Heart right ventricle (tissue), 16 donors: Measurements from ENCODE around the gene CARD19. TPM values are rescaled to one million over a fixed set of nuclear protein-coding genes. Genes with fewer than 3 reads are reported as not detected.

Experiments
- ATAC-seq, 8 donors: fragments of 200-7000 bp; cut with Tn5 transposase; one replicate each; pipeline ENCODE4 v1.9.1; 2020; ENCODE audit warnings: mild to moderate bottlenecking in 8 of 8, moderate library complexity in 8 of 8, moderate number of reproducible peaks in 1 of 8
- DNase-seq, 2 donors: peaks; one replicate each; pipeline ENCODE4 v3.0.0-alpha.2; 2020
- H3K27ac ChIP-seq, 10 donors: fragments of 200-600 bp; sonication (generic) in 2 of 10; one replicate each; pipeline versions ENCODE4 v1.5.0 to v1.8.0; 2020 to 2022; ENCODE audit warnings: mild to moderate bottlenecking in 3 of 10
- H3K27me3 ChIP-seq, 7 donors: fragments of 200-600 bp; one replicate each; pipeline ENCODE4 v1.8.0; 2021 to 2022; ENCODE audit warnings: mild to moderate bottlenecking in 2 of 7
- H3K36me3 ChIP-seq, 9 donors: fragments of 200-600 bp; sonication (generic) in 1 of 9; one replicate each; pipeline versions ENCODE4 v1.5.0 to v1.8.0; 2020 to 2022; ENCODE audit warnings: mild to moderate bottlenecking in 2 of 9
- H3K4me1 ChIP-seq, 9 donors: fragments of 200-600 bp; sonication (generic) in 1 of 9; one replicate each; pipeline versions ENCODE4 v1.5.0 to v1.8.0; 2020 to 2022; ENCODE audit warnings: mild to moderate bottlenecking in 4 of 9
- H3K4me3 ChIP-seq, 10 donors: fragments of 200-600 bp; sonication (generic) in 2 of 10; one replicate each; pipeline versions ENCODE4 v1.5.0 to v1.8.0; 2020 to 2022; ENCODE audit warnings: mild to moderate bottlenecking in 7 of 10, moderate library complexity in 2 of 10
- H3K9me3 ChIP-seq, 11 donors: fragments of 200-600 bp in 10 of 11; sonication (generic) in 2 of 11; one replicate each; pipeline versions ENCODE4 v1.5.0 to v1.8.0; 2013 to 2022; ENCODE audit warnings: mild to moderate bottlenecking in 2 of 11, control low read depth in 1 of 11, moderate library complexity in 1 of 11
- WGBS, 2 donors: extraction: QIAGEN DNeasy Blood & Tissue Kit; methylation state at CpG; one replicate each; pipeline ENCODE4 v1.1.7; 2013; ENCODE audit warnings: inconsistent platforms in 1 of 2; 5-methylcytosine and 5-hydroxymethylcytosine counted together
- intact Hi-C, 10 donors: fragments of 100-400 bp; cut with DNase I; formaldehyde crosslinking; loops; one replicate each; pipeline versions ENCODE4 v1.11.1 to v1.14.2; 2022
- polyA plus RNA-seq, 2 donors: library from polyadenylated mRNA; stranded (reverse); fragments of 200-250 nt; gene quantifications; one replicate each; pipeline ENCODE4 v1.2.3, GENCODE V29; 2013
- total RNA-seq, 10 donors: library from RNA; stranded (reverse); fragmentation: NEBNext Ultra II Directional in 3 of 10; extraction: Animal tissue kit (Norgen Biotek cat#: 25700) in 3 of 10; gene quantifications; one replicate each; pipeline versions ENCODE4 v1.2.1 to v1.2.4, GENCODE V29; 2021 to 2023
- TF ChIP-seq, protein P1 (sequence below), 9 donors: fragments of 200-600 bp; sonication (generic) in 2 of 9; IDR thresholded peaks; one replicate each; pipeline versions ENCODE4 v1.5.0 to v1.8.0; 2021 to 2022; ENCODE audit warnings: antibody characterized with exemption in 9 of 9, mild to moderate bottlenecking in 5 of 9, moderate library complexity in 1 of 9
- donor health status: Arrhythmogenic right ventricular cardiomyopathy.
- donor health status: ischemic (EF 13 %, LVEDD 7.1; RV severe dilation, severe dysfunction).
- donor health status: healthy with polysubstance abuse.
- donor health status: DM: no; HTN: yes; CAD: no.
- donor health status: DM: no; HTN: no; CAD: no.
- donor health status: ischemic (EF 25% LVEDD 6.9; RV normal size, moderate dysfunction).
- donor health status: ischemic (EF 25% LVEDD 5.7; RV mildly dilated, moderate dysfunction).
- donor health status: healthy.
- donor health status: DM: yes; HTN: yes; CAD: no.
- donor health status: Ischemic cardiomyopathy.
- donor health status: ischemic (EF 35%, LVEDD 5.7; RV mildly dilated, moderate dysfunction).
- donor health status: nonischemic (EF 11% LVEDD 7.7; RV severe dilation, severe dysfunction).
- donor health status: DM: yes; HTN: yes; CAD: no.
- donor health status: PGD.
- donor health status: ischemic (EF 29% LVEDD 5.4; RV normal size, mild dysfunction).
- donor health status: nonischemic (EF 23%, LVEDD 6.1; RV moderate dilation, normal function).

CARD19 gene
- total and polyA plus RNA-seq, 12 donors, result 22.3 to 47.3 (median 26.1) TPM

DNA sequence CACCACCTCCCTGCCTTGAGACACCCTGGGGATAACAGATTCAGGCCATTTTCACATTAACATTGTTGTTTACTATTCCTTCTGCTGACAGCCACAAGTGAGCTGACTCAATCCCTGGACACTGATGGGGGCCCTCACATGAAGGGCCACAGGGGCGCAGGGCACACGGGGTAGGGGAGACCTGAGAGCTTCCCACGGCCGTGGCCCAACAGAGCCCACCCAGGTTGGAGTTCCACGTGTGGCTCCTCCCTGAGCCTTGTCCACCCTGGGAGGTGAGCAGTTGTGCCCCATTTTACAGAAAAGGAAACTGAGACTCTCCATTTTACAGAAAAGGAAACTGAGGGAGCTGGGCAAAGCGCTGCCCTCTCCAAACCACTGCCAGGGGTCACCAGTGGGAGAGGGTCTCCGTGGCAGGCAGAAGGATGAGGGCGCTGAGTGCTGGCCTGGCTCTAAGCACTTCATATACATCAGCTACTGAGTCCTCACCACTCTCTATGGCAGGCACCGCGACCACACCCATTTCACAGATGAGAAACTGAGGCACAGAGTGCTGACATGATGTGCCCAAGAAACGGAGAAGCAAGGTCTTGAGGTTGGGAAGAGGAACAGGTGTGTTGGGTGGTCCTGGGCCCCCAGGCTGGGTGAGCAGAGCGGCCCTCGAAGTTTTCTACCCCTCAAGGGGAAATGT is 35.7 kb downstream of the CARD19 start:
- Histone ChIP-seq H3K4me1 (peaks cover 40 to 83% (median 75%) of the 10 kb centered on the region in 9 donors), H3K4me3 (peak overlapping the region in 7 of 10 donors; percentile 24 to 97 (median 74)), H3K27me3 (no peaks in the 10 kb centered on the region), H3K27ac (peak overlapping the region in 9 of 10 donors; percentile 49 to 99 (median 94)), H3K9me3 (no peaks in the 10 kb centered on the region), H3K36me3 (peaks cover 0 to 15% (median 0%) of the 10 kb centered on the region in 9 donors)
- DNase-seq, result no peak
- WGBS, 2 donors, result 91 to 94% methylated on average over 13 of the region's 13 CpGs
- intact Hi-C loops, result loop anchor here in 2 of 10 donors (10.0 kb wide), 1 partner anchor 323 kb away; the partner anchor contains the start of genes FAM120A (in 2 of the 2) and FAM120AOS (in 2 of the 2)
- ATAC-seq, result no peak
- TF ChIP-seq, protein P1, sequence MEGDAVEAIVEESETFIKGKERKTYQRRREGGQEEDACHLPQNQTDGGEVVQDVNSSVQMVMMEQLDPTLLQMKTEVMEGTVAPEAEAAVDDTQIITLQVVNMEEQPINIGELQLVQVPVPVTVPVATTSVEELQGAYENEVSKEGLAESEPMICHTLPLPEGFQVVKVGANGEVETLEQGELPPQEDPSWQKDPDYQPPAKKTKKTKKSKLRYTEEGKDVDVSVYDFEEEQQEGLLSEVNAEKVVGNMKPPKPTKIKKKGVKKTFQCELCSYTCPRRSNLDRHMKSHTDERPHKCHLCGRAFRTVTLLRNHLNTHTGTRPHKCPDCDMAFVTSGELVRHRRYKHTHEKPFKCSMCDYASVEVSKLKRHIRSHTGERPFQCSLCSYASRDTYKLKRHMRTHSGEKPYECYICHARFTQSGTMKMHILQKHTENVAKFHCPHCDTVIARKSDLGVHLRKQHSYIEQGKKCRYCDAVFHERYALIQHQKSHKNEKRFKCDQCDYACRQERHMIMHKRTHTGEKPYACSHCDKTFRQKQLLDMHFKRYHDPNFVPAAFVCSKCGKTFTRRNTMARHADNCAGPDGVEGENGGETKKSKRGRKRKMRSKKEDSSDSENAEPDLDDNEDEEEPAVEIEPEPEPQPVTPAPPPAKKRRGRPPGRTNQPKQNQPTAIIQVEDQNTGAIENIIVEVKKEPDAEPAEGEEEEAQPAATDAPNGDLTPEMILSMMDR (IDR thresholded peaks at IDR 0.05), result no peak

DNA sequence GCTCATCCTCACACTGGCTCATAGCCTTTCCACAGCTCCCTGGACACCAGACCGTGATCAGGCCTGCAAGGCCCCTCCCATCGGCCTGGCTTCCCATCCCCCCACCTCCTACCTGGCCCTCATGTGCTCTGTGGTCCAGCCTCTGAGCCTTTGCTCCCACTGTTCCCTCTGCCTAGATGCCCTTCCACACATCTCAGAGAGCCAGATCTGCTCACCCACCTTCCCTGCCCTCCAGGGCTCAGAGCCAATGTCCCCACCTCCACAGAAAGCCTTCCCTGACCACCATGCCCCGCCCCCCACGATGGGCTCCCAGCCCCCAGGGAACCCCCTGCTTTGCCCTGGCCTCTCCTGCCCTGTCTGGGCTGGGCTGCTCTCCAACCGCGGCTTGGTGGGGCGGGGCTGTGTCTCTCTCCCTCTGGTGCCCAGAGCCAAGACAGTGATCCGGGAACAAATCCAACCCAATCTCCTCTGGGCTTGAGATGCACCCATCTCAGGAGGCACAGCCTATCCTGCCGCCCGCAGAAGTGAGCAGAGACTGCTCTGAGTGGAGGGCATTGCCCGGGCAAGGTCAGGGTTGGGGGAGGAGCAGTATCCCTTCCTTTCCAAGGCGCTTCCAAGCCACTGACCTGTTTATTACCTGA is 36.4 kb downstream of the CARD19 start:
- Histone ChIP-seq H3K27ac (peak overlapping the region; percentile 74 to 99 (median 94)), H3K27me3 (no peaks in the 10 kb centered on the region), H3K36me3 (peaks cover 0 to 15% (median 0%) of the 10 kb centered on the region in 9 donors), H3K4me3 (peak overlapping the region in 9 of 10 donors; percentile 57 to 97 (median 76)), H3K4me1 (peaks cover 34 to 77% (median 68%) of the 10 kb centered on the region in 9 donors), H3K9me3 (no peaks in the 10 kb centered on the region)
- WGBS, 2 donors, result 35 to 42% methylated on average over 12 of the region's 12 CpGs
- TF ChIP-seq, protein P1 (IDR thresholded peaks at IDR 0.05), result no peak
- ATAC-seq (peak in 7 of 8 donors; percentile 13 to 61 (median 42)), DNase-seq (peak; percentile 74 to 76)
- intact Hi-C loops, result loop anchor here in 2 of 10 donors (10.0 kb wide), 1 partner anchor 322 kb away; the partner anchor contains the start of genes FAM120A (in 2 of the 2) and FAM120AOS (in 2 of the 2)

DNA sequence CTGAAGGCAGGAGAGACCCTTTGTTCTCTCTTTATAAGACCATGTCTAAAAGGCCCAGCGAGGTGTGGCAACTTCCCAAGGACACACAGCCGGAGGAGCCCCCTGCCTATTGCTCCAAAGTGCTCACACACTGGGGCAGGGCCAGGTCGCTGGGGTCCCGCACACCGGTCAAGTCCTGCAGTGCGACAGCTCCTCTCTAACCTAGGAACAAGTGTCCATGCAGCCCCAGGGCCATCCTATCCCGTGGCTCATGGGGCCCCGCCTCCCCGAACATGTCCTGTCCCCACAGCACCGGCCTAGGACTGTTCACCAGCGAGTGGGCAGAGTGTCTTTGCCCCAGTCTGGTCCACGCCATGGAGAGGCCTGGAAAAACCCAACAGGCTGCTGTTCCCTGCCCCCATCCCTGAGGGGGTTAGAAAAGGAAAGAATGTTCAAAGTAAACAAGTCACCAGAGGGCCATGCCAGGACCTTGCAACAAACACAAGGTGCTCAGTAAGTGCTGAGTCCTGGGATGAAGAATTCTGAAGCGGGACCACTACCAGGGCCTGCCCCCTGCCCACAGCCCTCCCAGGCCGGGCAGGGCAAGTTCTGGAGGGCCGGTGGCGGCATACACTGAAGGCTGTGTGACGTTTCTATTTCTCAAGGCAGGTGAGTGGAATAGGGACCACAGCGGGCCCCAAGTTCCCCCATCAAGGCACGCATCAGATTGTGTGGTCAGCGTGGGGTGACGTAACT is 37.1 kb downstream of the CARD19 start:
- H3K27ac ChIP-seq, result peak overlapping the region; percentile 74 to 99 (median 94)
- H3K4me3 ChIP-seq, result peak overlapping the region; percentile 57 to 97 (median 81)
- WGBS, 2 donors, result 28 to 32% methylated on average over 21 of the region's 21 CpGs
- no peak for DNase-seq
- H3K9me3 ChIP-seq, result no peaks in the 10 kb centered on the region
- intact Hi-C loops, result loop anchor here in 2 of 10 donors (10.0 kb wide), 1 partner anchor 322 kb away; the partner anchor contains the start of genes FAM120A (in 2 of the 2) and FAM120AOS (in 2 of the 2)
- H3K4me1 ChIP-seq, result peaks cover 34 to 70% (median 61%) of the 10 kb centered on the region in 9 donors
- TF ChIP-seq, protein P1 (IDR thresholded peaks at IDR 0.05), result no peak
- ATAC-seq, result peak in 6 of 8 donors; percentile 0 to 32 (median 21)
- peaks cover 0 to 15% (median 0%) of the 10 kb centered on the region in 9 donors for H3K36me3 ChIP-seq
- no peaks in the 10 kb centered on the region for H3K27me3 ChIP-seq
